Ovary (tissue), 3 donors: ENCODE data around the gene ZSCAN22.

Experiments used
- EP300 ChIP-seq: sonication (generic); formaldehyde crosslinking; IDR thresholded peaks from one replicate; pipeline ENCODE4 v1.6.1; 2017; ENCODE audit warnings: antibody characterized with exemption
- POLR2A ChIP-seq: fragments of 450-650 bp; IDR thresholded peaks from one replicate; pipeline ENCODE4 v1.6.1; 2017; ENCODE audit warnings: antibody characterized with exemption, mild to moderate bottlenecking, moderate library complexity
- TF ChIP-seq, protein P1 (sequence below), 3 donors: fragments of 450-650 bp in 2 of 3; fragments of 200-600 bp in 1 of 3; IDR thresholded peaks; one replicate each; pipeline versions ENCODE4 v1.5.1 to v1.8.0; 2016 to 2022; ENCODE audit warnings: antibody characterized with exemption in 3 of 3, mild to moderate bottlenecking in 1 of 3
- donor health status: DM: no; HTN: no; CAD: no.

- TF ChIP-seq, protein P1, sequence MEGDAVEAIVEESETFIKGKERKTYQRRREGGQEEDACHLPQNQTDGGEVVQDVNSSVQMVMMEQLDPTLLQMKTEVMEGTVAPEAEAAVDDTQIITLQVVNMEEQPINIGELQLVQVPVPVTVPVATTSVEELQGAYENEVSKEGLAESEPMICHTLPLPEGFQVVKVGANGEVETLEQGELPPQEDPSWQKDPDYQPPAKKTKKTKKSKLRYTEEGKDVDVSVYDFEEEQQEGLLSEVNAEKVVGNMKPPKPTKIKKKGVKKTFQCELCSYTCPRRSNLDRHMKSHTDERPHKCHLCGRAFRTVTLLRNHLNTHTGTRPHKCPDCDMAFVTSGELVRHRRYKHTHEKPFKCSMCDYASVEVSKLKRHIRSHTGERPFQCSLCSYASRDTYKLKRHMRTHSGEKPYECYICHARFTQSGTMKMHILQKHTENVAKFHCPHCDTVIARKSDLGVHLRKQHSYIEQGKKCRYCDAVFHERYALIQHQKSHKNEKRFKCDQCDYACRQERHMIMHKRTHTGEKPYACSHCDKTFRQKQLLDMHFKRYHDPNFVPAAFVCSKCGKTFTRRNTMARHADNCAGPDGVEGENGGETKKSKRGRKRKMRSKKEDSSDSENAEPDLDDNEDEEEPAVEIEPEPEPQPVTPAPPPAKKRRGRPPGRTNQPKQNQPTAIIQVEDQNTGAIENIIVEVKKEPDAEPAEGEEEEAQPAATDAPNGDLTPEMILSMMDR (IDR thresholded peaks at IDR 0.05) = no peak
- TF ChIP-seq EP300 (no peak), POLR2A (no peak)
These were observed 24.7 kb downstream of the ZSCAN22 start for GRCh38 chr19:58351558-58351878.
